ENCODE results near the gene CLIC4.

The CLIC4 gene

GRCh38 chr1:24870551-24871195, 125.4 kb downstream of the CLIC4 start:
- H3K27me3 ChIP-seq, result peaks cover 0 to 50% of the 10 kb centered on the region in 2 donors
- intact Hi-C loops (cut with DNase I; ENCODE audit: low total_unique reads), result no loop called here
- no peaks in the 10 kb centered on the region for H3K4me1 ChIP-seq
- no peaks in the 10 kb centered on the region for H3K36me3 ChIP-seq
- H3K9me3 ChIP-seq, result no peaks in the 10 kb centered on the region
- peak in 1 of 2 donors; percentile 53 for DNase-seq
- TF ChIP-seq CTCF (IDR thresholded peaks at IDR 0.05), result no peak
- H3K4me3 ChIP-seq, result no peak overlapping the region
- no peak overlapping the region for H3K27ac ChIP-seq

GRCh38 chr1:24871306-24871901, 126.2 kb downstream of the CLIC4 start:
- intact Hi-C loops (cut with DNase I; ENCODE audit: low total_unique reads), result no loop called here
- TF ChIP-seq CTCF (IDR thresholded peaks at IDR 0.05), result no peak
- Histone ChIP-seq H3K4me1 (no peaks in the 10 kb centered on the region), H3K27me3 (peaks cover 0 to 45% of the 10 kb centered on the region in 2 donors), H3K36me3 (no peaks in the 10 kb centered on the region), H3K9me3 (no peaks in the 10 kb centered on the region), H3K27ac (no peak overlapping the region), H3K4me3 (no peak overlapping the region)
- DNase-seq, result peak in 1 of 2 donors; percentile 40

- peak; percentile 52 to 63 for DNase-seq
- no peaks in the 10 kb centered on the region for H3K9me3 ChIP-seq
- H3K4me3 ChIP-seq, result no peak overlapping the region
- H3K27ac ChIP-seq, result no peak overlapping the region
- peaks cover 0 to 38% of the 10 kb centered on the region in 2 donors for H3K27me3 ChIP-seq
- no peaks in the 10 kb centered on the region for H3K4me1 ChIP-seq
- intact Hi-C loops (cut with DNase I; ENCODE audit: low total_unique reads), result no loop called here
- TF ChIP-seq CTCF (IDR thresholded peaks at IDR 0.05), result no peak
- H3K36me3 ChIP-seq, result no peaks in the 10 kb centered on the region
Observed at GRCh38 chr1:24872061-24872850, 127.0 kb downstream of the CLIC4 start.

GRCh38 chr1:24873148-24873547, 127.9 kb downstream of the CLIC4 start:
- Histone ChIP-seq H3K9me3 (no peaks in the 10 kb centered on the region), H3K27ac (no peak overlapping the region), H3K27me3 (peaks cover 0 to 35% of the 10 kb centered on the region in 2 donors), H3K4me3 (no peak overlapping the region), H3K36me3 (no peaks in the 10 kb centered on the region), H3K4me1 (no peaks in the 10 kb centered on the region)
- intact Hi-C loops (cut with DNase I; ENCODE audit: low total_unique reads), result no loop called here
- no peak for TF ChIP-seq CTCF (IDR thresholded peaks at IDR 0.05)
- no peak for DNase-seq

- Histone ChIP-seq H3K27me3 (peaks cover 0 to 33% of the 10 kb centered on the region in 2 donors), H3K36me3 (no peaks in the 10 kb centered on the region), H3K27ac (no peak overlapping the region), H3K4me3 (no peak overlapping the region), H3K9me3 (no peaks in the 10 kb centered on the region), H3K4me1 (no peaks in the 10 kb centered on the region)
- DNase-seq, result no peak
- intact Hi-C loops (cut with DNase I; ENCODE audit: low total_unique reads), result no loop called here
- TF ChIP-seq CTCF (IDR thresholded peaks at IDR 0.05), result no peak
Observed at GRCh38 chr1:24874056-24874455, 128.8 kb downstream of the CLIC4 start.

Data from tibial artery (tissue), 4 donors.